NCI-H146 treated with DMSO at 0.1 percent for 48 hours (cell line): ENCODE measurements around the gene SDK2.

ENCODE experiments used
- DNase-seq: peaks from one replicate; lab custom pipeline; 2025; ENCODE audit not compliant: unreplicated experiment; lab: John Stamatoyannopoulos, UW

SDK2 gene

DNA sequence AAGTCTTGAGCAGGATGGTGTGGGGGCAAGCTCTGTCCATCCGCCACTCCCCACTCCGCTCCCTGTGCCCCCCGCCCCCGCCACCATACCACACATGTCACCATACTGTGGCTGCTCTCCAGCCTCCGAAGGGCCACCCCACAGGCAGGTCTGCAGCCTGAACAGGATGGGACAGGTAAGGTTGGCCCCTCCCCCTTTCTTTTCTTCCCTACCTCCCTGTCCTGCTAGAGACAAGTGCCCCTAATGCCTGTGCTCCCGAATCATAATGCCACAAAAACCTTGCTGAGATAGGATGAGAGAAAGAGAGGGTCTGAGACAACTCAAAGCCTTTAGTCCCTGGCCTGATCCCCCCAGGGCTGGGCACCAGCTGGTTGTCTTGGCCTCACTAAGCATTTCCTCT is 84.7 kb downstream of the SDK2 start:
- DNase-seq = no peak

DNA sequence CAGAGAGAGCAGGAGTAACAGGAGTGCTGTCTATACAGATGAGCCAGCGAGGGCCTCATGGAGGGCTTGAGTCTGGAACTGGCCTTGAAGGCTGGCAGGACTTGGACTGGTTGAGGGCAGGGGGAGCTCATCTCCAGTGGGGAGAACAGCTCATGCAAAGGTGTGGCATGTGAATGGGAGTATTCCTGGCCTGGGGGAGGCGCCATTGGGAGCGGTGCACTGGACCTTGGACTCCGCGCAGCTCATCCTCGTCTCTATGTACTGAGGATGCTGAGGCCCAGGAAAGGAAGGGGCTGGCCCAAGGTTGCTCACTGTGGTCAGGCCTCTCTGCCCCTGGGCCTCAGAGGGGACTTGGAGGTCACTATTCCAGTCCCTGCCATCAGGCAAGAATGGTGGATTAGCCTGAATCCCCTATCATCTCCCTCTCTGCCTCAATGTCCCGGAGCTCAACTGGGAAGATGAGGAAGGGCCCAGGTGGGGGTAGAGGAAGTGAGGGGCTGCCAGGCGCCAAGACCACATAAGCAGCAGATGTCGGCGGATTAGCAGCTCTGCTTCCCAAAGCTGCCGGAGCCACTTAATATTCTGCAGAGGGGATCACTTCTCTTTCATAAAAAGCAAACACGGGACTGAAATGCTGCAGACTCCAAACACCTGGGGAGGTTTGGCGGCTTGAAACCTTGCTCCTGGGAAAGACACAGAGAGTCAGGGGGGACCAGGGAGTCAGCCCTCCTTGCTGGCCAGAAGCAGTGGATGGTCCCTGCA is 88.9 kb downstream of the SDK2 start:
- no peak for DNase-seq

DNA sequence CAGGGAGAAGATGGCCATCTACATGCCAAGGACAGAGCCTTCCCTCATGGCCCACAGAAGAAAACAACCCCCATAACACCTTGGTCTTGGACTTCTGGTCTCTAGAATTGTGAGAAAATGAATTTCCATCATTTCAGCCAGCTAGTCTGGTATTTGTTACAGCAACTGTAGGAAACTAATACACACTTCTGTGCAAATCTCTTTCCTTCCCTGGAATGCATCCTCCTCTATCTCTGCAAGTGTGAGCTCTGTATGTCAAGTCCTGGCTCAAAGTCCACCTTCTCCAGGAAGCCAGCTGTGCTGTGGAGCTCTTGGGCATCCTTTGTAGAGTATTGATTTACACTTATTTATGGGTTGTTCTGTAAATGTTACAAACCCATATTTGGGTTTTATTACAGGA is 89.7 kb downstream of the SDK2 start:
- DNase-seq = no peak

DNA sequence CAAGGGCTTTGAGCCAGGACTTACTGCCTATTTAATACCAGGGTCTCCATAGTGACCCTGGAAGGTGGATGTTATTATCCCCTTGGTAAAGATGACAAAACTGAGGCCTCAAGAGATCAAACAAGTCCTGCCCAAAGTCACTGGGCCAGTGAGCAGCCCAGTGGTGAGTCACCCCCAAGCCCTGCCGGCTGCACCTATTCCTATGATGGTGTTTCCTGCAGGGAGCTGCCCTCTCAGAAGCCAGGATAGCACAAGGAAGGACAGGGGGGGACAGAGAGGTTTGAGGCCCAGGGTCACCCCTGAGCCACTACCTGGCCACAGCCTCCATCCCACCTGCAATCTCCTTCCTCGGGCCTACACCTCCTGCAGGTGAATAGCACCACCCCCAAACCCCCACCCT is 90.9 kb downstream of the SDK2 start:
- DNase-seq = no peak

- DNase-seq = no peak
Measured at GRCh38 chr17:73552300-73553048, 91.8 kb downstream of the SDK2 start.

GRCh38 chr17:73551759-73552158 is 92.5 kb downstream of the SDK2 start:
- DNase-seq = no peak

GRCh38 chr17:73551144-73551543 is 93.1 kb downstream of the SDK2 start:
- no peak for DNase-seq

GRCh38 chr17:73550556-73550955 is 93.7 kb downstream of the SDK2 start:
- no peak for DNase-seq

GRCh38 chr17:73549841-73550430 is 94.3 kb downstream of the SDK2 start:
- no peak for DNase-seq

GRCh38 chr17:73548620-73549311 is 95.5 kb downstream of the SDK2 start:
- DNase-seq = no peak

DNA sequence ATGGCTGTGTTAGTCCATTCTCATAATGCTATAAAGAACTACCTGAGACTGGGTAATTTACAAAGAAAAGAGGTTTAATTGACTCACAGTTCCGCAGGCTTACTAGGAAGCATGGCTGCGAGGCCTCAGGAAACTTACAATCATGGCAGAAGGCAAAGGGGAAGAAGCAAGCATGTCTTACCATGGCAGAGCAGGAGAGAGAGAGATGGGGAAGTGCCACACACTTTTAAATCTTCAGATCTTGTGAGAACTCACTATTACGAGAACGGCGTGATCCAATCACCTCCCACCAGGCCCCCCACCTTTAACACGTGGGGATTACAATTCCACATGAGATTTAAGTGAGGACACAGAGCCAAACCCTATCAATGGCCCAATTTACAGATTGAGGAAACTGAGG is 96.5 kb downstream of the SDK2 start:
- no peak for DNase-seq

DNA sequence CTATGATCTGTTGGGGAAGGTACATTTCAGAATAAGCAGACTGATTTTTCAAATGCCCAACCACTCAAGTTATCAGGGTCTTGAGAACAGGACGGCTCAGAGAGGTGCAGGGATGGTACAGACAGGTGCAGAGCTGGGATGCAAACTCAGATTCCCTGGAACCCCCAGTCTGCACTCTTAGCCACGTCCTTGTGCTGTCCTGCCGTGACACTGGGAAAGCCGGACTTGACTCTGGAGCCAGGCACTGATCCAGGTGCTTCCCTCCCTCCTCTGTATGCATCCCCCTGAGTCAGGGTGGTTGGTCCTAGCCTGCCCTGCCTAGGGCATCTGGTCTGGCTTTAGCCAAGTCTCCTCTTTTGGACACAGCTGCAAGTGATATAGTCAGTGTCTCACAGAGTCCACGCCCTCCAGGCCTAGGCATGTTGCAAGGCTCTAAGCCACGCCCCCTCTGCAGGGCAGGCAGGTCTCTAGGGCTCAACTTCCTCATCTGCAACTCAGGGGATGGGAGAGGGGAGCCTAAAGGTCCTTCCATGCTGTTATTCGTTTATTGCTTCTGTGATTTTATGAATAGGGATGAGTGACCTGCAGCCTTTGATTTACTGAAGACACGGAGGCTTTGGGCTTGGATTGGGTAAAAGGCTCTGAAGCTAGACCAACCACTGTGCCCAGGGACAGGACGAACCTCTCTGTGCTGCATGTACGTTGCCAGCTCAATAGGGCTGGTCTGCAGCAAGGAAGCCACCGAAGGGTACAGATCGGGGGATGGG is 97.3 kb downstream of the SDK2 start:
- DNase-seq = peak; percentile 8

DNA sequence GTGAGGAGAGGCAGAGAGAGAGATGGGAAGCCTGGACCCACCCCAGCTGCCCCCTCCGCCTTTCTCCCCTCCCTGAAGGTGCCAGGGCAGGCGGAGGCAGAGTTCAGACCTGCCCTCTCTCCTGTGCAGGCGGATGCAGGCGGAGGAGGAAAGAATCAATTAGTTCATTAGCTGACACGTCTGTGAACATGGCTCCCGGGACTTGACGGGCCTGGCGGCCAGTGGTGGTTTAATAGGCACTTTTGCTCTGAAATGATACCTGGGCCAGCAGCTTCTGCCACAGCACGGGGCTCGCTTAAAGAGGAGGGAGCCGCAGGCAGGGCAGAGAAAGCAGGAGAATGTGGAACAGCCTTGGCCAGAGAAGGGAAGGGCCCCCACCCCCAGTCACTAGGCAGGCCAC is 98.1 kb downstream of the SDK2 start:
- DNase-seq = no peak

DNA sequence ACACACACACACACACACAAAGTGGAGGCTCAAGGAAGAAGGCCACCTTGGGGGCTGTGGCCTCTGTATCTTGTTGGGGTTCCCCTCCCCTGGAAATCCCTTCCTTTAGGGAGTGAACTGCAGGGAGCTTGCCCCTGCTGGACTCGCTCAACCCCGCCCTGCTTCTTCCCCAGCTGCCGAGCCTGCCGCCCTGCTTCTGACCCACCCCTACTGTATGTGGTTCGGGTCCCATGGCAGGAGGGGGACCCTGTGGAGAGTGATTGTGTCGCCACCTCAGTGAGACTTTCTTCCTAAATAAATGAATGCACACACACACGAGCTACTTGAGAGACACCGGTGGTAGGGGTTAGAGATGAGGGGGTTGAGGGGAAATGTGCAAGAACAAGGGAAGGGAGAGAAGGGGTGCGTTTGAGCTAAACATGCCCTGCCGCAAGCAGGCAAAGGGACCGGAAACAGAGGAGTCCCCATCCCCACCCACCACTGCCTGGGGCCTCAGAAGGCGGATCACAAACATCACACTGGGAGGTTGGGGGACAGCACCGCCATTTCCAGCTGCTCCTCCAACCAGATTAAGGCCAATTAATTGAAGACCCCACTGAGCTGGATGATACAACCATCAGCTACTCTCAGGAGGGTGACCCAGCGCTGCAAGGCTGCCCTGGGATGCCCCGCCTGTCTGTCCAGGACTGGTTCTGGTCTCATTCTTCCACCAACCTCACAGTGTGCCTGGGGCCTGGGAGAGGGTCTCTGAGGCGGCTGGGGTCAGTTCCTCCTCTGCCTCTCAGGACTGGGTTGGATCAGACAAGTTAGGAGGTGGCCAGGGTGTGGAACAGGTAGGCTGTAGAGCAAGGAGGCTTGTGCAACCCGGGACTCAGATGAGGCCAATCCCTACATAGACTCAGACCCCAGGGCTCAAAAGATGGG is 98.9 kb downstream of the SDK2 start:
- no peak for DNase-seq

GRCh38 chr17:73544333-73544732 is 99.9 kb downstream of the SDK2 start:
- no peak for DNase-seq

DNA sequence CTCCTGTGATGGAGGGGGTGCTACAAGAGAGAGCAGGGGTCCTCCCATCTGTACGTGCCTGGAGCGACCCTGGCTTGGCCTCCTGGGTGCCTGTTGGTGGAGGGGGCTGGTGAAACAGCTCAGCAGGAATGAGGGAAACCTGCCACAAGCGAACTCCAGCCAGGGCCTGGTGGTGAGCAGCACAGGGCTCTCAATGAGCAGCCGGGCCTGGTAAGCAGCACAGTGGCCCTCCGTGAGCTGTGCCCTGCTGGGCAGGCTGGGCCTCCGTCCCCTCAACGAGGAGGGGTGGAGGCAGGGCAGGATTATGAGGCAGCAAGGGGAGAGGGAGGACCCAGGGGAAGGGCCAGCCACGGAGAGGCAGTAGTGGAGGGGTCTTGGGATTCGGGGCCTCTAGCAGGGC is 101.9 kb downstream of the SDK2 start:
- no peak for DNase-seq

GRCh38 chr17:73541561-73541981 is 102.7 kb downstream of the SDK2 start:
- DNase-seq = no peak

DNA sequence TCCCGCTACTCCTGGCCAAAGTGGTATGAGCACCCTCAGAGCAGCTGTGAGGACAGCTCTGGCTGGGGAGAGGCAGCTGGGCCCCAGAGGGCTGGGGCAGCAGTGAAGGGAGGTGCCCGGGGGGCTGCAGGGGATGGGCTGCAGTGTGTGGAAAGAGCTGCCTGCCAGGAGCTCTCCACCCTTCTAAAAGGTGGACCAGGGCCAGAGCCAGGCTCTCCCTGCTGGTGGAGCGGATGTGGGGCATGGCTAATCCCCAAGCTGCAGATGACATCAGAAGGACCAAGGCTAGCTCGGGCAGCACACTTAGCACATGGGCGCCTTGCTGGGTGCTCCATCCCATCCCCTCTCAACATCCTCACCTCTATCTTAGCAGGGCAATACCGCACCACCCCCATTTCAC is 103.1 kb downstream of the SDK2 start:
- DNase-seq = no peak

DNA sequence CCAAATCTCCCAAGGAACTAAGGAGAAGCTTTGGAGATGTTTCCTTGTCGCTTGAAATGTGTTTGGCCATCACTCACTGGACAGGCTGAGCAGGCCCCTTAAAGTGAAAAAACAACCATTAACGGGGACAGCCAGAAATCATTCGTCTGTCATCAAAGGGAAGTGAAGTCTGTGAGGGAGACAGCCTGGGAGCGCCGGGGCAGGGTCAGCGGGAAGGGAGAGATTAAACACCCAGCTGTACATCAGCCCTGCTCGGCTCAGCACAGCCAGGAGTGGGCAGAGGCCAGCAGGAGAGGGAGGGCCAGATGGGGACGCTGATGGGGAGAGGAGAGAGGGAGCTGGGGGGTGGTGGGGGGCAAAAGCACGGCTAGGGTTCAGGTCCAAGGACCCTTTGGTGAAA is 105.1 kb downstream of the SDK2 start:
- DNase-seq = no peak

DNA sequence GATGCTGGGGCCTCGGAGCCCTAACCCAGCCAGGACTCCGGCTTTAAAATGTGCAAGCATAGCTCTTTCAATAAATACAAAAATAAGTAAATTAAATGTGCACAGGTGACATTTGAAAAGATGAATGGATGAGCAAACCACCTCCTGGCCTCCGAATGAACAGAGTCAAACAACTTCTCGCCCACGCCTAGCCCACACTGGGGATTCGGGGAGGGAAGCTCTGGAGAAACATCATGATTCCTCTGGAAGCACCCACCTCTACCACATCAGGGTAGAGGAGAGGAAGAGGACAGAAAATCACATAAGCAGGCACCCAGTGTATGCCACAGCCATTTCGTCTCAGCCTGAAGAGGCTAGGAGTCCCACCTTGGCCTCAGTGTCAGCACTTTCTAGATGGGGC is 105.8 kb downstream of the SDK2 start:
- DNase-seq = no peak
